ENCODE results near the gene CPED1. TPM values are rescaled to one million over a fixed set of nuclear protein-coding genes. Genes with fewer than 3 reads are reported as not detected.

Gene CPED1
- total RNA-seq, result 1 to 10 TPM in 1 of 3 donors, under 1 TPM in 2; 0.50 to 1.3 (median 0.96) TPM
- 3.7 TPM for total RNA-seq (2013)

DNA sequence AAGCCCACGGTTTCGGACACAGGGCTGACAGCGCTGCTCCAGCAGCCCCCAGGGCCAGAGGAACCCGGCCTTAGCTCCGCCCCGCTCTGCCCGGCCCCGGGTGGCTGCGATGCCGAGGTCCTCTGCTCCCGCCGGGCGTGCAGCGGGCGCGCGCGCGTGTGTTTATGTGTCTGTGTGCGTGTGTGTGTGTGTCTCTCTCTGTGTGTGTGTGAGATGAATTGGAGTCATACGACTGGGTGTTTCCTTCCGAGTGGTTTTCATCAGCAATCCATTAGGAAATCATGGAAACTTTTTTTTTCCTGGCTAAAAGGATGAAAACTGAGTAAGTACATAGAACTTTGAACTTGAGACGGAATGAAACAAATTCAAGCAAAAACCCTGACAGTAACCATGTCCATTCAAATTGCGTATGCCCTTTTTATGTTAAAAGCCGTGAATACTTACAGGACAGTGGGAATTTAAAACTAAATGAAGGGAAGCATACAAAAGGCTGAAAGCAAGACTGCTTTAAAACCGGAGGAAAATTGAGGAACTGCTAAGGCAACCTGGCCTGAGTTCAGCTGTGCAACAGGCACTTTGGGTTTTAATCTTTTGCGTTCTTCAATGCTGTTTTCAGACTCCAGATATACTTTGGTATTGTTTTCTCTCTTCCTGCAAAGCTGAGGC lies at the start of gene CPED1:
Gene CPED1 (plus strand): TSS at position 121 of the 666 bp plus-strand sequence. CDS start 911 bp downstream, outside the sequence.
- Histone ChIP-seq H3K4me3 (ENCODE audit: low read length) (peak within 1 kb of the TSS; percentile 33), H3K27me3 (ENCODE audit: control insufficient read depth, insufficient read depth, low read length) (peaks cover 28% of the 10 kb centered on the region), H3K27ac (ENCODE audit: low read length) (no peak within 1 kb of the TSS), H3K9me3 (ENCODE audit: control insufficient read depth, insufficient read depth, low read length) (no peaks in the 10 kb centered on the region), H3K36me3 (ENCODE audit: control insufficient read depth, insufficient read depth, low read length) (no peaks in the 10 kb centered on the region), H3K4me1 (ENCODE audit: control insufficient read depth, insufficient read depth, low read length) (peaks cover 13% of the 10 kb centered on the region)
- Mint-ChIP-seq H3K4me3 (peak within 1 kb of the TSS; percentile 85), H3K4me1 (peaks cover 22 to 26% of the 10 kb centered on the region in 2 donors), H3K9me3 (no peaks in the 10 kb centered on the region), H3K27me3 (ENCODE audit: low read depth in 2 of 2) (peaks cover 36 to 56% of the 10 kb centered on the region in 2 donors), H3K36me3 (no peaks in the 10 kb centered on the region), H3K27ac (peak within 1 kb of the TSS in 1 of 2 donors; percentile 14)
- ATAC-seq (peak; percentile 60 to 66 (median 65)), DNase-seq (peak; percentile 25 to 45)
- TF ChIP-seq, protein P1, sequence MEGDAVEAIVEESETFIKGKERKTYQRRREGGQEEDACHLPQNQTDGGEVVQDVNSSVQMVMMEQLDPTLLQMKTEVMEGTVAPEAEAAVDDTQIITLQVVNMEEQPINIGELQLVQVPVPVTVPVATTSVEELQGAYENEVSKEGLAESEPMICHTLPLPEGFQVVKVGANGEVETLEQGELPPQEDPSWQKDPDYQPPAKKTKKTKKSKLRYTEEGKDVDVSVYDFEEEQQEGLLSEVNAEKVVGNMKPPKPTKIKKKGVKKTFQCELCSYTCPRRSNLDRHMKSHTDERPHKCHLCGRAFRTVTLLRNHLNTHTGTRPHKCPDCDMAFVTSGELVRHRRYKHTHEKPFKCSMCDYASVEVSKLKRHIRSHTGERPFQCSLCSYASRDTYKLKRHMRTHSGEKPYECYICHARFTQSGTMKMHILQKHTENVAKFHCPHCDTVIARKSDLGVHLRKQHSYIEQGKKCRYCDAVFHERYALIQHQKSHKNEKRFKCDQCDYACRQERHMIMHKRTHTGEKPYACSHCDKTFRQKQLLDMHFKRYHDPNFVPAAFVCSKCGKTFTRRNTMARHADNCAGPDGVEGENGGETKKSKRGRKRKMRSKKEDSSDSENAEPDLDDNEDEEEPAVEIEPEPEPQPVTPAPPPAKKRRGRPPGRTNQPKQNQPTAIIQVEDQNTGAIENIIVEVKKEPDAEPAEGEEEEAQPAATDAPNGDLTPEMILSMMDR (IDR thresholded peaks at IDR 0.05), result no peak
- intact Hi-C loops (cut with micrococcal nuclease), result loop anchor here (10.0 kb wide), 2 partner anchors 64 to 556 kb away; no protein-coding TSS in a partner anchor
- 2% methylated on average over 27 of the region's 27 CpGs for WGBS (ENCODE audit: insufficient coverage)

DNA sequence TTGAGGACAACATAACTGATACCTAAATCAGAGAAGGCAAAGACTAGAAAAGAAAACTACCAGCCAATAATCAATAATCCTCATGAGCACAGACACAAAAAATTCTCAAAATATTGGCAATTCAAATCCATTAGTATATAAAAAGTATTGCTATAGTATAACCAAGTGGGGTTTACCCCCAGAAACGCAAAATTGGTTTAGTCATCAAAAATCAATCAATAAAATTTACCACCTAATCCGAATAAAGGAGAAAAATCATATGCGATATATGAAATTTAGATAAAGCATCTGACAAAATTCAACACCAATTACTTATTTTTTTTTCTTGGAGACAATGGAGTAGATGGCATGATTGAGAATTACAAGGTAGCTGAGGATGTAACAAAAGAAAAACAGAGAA lies 49.2 kb upstream of the CPED1 start:
- Histone ChIP-seq H3K4me3 (ENCODE audit: low read length) (no peak overlapping the region), H3K27me3 (ENCODE audit: control insufficient read depth, insufficient read depth, low read length) (peaks cover 3% of the 10 kb centered on the region), H3K4me1 (ENCODE audit: control insufficient read depth, insufficient read depth, low read length) (no peaks in the 10 kb centered on the region), H3K9me3 (ENCODE audit: control insufficient read depth, insufficient read depth, low read length) (no peaks in the 10 kb centered on the region), H3K27ac (ENCODE audit: low read length) (no peak overlapping the region), H3K36me3 (ENCODE audit: control insufficient read depth, insufficient read depth, low read length) (no peaks in the 10 kb centered on the region)
- TF ChIP-seq, protein P1 (IDR thresholded peaks at IDR 0.05), result no peak
- Mint-ChIP-seq H3K4me1 (no peaks in the 10 kb centered on the region), H3K4me3 (no peak overlapping the region), H3K27me3 (ENCODE audit: low read depth in 2 of 2) (peaks cover 6 to 25% of the 10 kb centered on the region in 2 donors), H3K9me3 (no peaks in the 10 kb centered on the region), H3K36me3 (no peaks in the 10 kb centered on the region), H3K27ac (no peak overlapping the region)
- ATAC-seq (no peak), DNase-seq (no peak)
- intact Hi-C loops (cut with micrococcal nuclease), result no loop called here
- WGBS (ENCODE audit: insufficient coverage), result no CpG with 5 or more reads among the region's 3 CpGs

DNA sequence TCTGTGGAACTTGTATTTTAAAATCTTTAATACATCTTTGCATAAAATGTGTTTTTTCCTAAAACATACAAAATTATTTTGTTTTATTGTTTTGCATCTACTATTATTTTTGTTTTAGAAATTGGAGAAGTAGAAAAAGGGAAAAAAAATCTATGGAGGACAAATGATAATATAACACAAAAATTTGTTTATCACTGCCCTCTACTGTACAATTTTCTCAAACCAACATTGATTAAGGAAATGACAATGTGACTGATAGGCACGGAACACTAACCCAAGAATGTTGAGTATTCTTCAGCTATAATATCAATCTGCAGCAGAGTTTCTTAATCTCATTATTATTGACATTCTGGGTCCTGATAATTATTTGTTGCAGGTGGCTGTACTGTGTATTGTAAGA lies 47.4 kb upstream of the CPED1 start:
- Histone ChIP-seq H3K27me3 (ENCODE audit: control insufficient read depth, insufficient read depth, low read length) (peaks cover 3% of the 10 kb centered on the region), H3K36me3 (ENCODE audit: control insufficient read depth, insufficient read depth, low read length) (no peaks in the 10 kb centered on the region), H3K4me1 (ENCODE audit: control insufficient read depth, insufficient read depth, low read length) (no peaks in the 10 kb centered on the region), H3K4me3 (ENCODE audit: low read length) (no peak overlapping the region), H3K9me3 (ENCODE audit: control insufficient read depth, insufficient read depth, low read length) (no peaks in the 10 kb centered on the region), H3K27ac (ENCODE audit: low read length) (no peak overlapping the region)
- no CpG with 5 or more reads among the region's 1 CpG for WGBS (ENCODE audit: insufficient coverage)
- Mint-ChIP-seq H3K27ac (no peak overlapping the region), H3K27me3 (ENCODE audit: low read depth in 2 of 2) (peaks cover 7 to 16% of the 10 kb centered on the region in 2 donors), H3K4me3 (no peak overlapping the region), H3K36me3 (no peaks in the 10 kb centered on the region), H3K4me1 (no peaks in the 10 kb centered on the region), H3K9me3 (no peaks in the 10 kb centered on the region)
- intact Hi-C loops (cut with micrococcal nuclease), result no loop called here
- TF ChIP-seq, protein P1 (IDR thresholded peaks at IDR 0.05), result no peak
- ATAC-seq, result no peak
- DNase-seq, result peak in 1 of 2 donors; percentile 22

Data from natural killer cell (primary cell).